NCI-H1417 treated with DMSO at 0.1 percent for 48 hours (cell line): ENCODE measurements around the gene CERS5.

ENCODE experiments used
- DNase-seq: peaks from one replicate; lab custom pipeline; 2025; lab: John Stamatoyannopoulos, UW

Gene CERS5

GRCh38 chr12:50127546-50127945 is 39.6 kb downstream of the CERS5 start:
- DNase-seq: no peak

GRCh38 chr12:50123203-50123602 is 44.0 kb downstream of the CERS5 start:
- no peak for DNase-seq

- DNase-seq: no peak
Observed at GRCh38 chr12:50121641-50122040, 45.5 kb downstream of the CERS5 start.

GRCh38 chr12:50120953-50121352 is 46.2 kb downstream of the CERS5 start:
- no peak for DNase-seq

- DNase-seq: no peak
Observed at GRCh38 chr12:50120521-50120920, 46.6 kb downstream of the CERS5 start.

- DNase-seq: no peak
Observed at GRCh38 chr12:50119387-50119786, 47.8 kb downstream of the CERS5 start.

- DNase-seq: no peak
Observed at GRCh38 chr12:50117057-50117622, 50.0 kb downstream of the CERS5 start.

- no peak for DNase-seq
Observed at GRCh38 chr12:50112456-50113218, 54.5 kb downstream of the CERS5 start.

GRCh38 chr12:50111693-50112455 is 55.3 kb downstream of the CERS5 start, which contains the start of gene COX14:
COX14 (plus strand) TSS chr12:50112236; CDS start chr12:50120044, 7,808 bp downstream.
- peak; percentile 99 for DNase-seq

GRCh38 chr12:50111395-50111692 is 55.8 kb downstream of the CERS5 start:
- no peak for DNase-seq

- no peak for DNase-seq
Observed at GRCh38 chr12:50110762-50111351, 56.3 kb downstream of the CERS5 start.

GRCh38 chr12:50110127-50110761 is 56.9 kb downstream of the CERS5 start:
- no peak for DNase-seq

GRCh38 chr12:50109319-50109718 is 57.9 kb downstream of the CERS5 start:
- DNase-seq: no peak

GRCh38 chr12:50107416-50108268 is 59.5 kb downstream of the CERS5 start:
- no peak for DNase-seq

GRCh38 chr12:50106907-50107306 is 60.3 kb downstream of the CERS5 start:
- no peak for DNase-seq

- no peak for DNase-seq
Observed at GRCh38 chr12:50105913-50106450, 61.2 kb downstream of the CERS5 start.

GRCh38 chr12:50104417-50105366 is 62.5 kb downstream of the CERS5 start:
- DNase-seq: no peak

GRCh38 chr12:50103767-50104321 is 63.3 kb downstream of the CERS5 start, which contains the start of gene GPD1:
GPD1 (plus strand) TSS chr12:50104008; CDS start chr12:50104051, 43 bp downstream.
- DNase-seq: peak; percentile 56

GRCh38 chr12:50103351-50103750 is 63.8 kb downstream of the CERS5 start:
- DNase-seq: no peak
